GM12801 (cell line): ENCODE measurements around the gene TMEM18.

Experiments
- CTCF ChIP-seq: IDR thresholded peaks from one replicate; pipeline ENCODE4 v1.5.1; 2011; ENCODE audit warnings: control low read depth; ENCODE audit not compliant: insufficient read length; ENCODE audit errors: extremely low read depth

Gene TMEM18

DNA sequence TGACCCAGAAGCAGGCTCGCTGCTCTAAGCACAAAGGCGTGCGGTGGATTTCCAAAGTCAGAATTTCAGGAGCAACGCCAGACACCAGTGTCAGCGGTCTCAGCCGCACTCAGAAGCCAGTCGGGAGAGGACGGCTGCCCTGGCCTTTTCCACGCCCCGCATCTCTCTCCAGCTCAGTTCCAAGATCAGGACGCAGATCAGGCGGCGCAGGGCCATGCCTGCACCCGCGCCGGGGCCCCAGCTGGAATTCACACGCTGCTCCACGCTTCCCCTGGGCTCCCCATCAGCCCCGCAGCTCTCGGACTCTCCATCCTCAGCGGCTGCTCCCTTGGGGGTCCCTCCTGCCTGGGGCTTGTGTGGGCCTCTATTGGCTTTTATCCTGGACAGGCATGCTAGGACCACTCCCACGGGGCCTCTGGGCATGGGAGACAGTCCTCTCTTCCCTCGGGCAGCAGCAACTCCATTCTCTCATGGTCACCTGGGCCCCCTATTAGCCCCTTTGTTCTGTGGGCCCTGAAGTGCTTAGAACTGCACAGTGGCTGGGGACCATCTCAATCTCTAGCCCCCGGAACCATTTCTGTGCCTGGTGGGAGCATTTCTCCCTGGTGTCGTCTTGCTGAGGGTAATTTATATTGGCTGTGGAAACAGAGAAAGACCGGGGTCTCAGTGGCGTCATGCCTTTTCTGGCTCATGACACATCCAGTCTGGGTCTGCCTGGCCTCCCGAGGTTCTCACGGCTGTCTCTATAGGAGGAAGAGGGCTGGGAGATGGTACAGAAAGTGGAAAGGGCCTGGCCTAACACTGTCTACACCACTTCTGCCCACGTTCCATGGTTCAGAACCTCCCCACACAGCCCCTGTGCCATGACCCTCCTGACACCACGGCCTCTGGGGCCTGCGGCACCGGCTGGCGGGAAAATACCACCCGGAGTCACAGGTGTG, 14.9 kb upstream of the TMEM18 start:
- TF ChIP-seq CTCF, result no peak

DNA sequence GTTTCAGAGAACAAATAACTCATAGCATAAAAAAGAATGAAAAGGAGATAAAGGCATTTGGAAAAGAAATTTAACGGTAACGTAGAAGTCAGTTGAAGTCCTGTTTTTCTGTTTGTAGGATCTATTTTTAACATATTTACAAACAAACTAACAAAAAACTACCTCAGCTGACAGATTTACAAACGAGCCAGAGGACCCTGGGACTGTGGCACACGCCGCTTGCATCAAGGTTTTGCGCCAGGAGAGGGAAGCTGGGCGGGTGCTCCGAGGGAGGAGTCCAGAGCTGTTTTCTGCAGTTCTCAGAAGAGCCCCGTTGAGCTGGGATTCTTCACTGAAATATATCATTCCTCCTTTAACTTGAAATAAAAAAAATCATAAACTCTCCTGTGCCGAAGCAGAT, 13.6 kb upstream of the TMEM18 start:
- no peak for TF ChIP-seq CTCF

DNA sequence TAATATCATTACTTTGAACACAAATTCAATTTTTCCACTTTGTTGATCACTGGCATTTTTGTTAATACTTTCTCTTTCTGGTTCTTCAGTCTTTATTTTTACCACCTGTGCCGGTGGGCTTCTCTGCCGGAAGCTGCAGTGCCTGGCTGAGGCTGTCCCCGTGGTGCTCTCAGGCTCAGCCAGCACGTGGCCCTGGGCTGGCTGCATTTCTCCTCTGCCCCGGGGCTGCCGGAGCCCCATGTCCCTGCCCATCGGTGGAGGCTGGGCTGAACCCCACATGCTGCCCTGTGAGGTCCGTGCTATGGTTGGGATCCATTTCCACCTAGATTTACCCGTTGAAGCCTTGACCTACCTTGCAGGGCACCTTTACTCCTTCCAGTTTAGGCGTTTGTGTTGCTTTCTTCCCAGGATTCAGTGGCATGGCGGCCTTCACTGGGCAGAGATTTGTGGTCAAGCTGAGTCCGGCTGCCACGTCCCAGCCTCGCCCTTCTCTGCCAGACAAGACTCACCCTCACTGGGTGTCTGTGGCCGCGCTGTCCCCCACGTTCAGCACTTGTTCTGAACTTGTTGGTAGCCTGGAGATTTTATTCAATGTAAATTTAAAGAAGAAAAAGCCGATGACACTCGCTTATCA, 12.8 kb upstream of the TMEM18 start:
- no peak for TF ChIP-seq CTCF

DNA sequence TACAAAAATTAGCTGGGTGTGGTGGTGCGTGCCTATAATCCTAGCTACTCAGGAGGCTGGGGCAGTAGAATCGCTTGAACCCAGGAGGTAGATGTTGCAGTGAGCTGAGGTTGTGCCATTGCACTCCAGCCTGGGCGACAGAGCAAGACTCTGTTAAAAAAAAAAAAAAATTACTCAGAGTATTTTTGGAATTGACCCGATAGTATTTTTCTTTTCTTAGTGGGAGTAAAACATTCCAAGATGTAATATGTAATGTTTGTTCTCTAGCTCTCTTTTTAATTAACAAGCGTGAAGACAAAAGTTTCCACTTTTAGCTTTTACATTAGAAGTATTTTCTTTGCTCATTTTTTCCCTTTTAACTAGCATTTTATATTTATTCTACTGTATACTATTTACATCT, 12.0 kb upstream of the TMEM18 start:
- TF ChIP-seq CTCF, result no peak

- TF ChIP-seq CTCF, result no peak
Observed at GRCh38 chr2:688504-689076, 11.4 kb upstream of the TMEM18 start.

DNA sequence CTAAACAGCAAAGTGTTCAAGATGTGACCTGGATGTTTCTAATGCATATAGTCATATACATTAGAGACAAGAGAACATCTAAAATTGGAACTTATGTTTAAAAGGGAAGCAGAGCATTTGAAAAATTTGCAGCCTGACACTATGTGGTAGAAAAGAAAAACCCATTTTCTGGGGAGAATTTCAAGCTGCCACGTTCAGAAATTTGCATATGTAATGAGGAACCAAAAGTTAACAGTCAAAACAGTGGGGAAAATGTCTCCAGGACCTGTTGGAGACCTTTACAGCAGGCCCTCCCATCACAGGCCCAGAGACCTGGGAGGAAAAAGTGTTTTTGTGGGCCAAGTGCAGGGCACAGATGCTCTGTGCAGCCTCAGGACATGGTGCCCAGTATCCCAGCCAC, 8.2 kb upstream of the TMEM18 start:
- no peak for TF ChIP-seq CTCF

- no peak for TF ChIP-seq CTCF
Observed at GRCh38 chr2:682226-682625, 5.0 kb upstream of the TMEM18 start.
